Esophagus squamous epithelium (tissue), 4 donors: Measurements from ENCODE around the gene RNF220.

ENCODE experiments used
- POLR2A ChIP-seq, 4 donors: fragments of 450-650 bp; IDR thresholded peaks; one replicate each; pipeline ENCODE4 v1.6.1; 2017; ENCODE audit warnings: antibody characterized with exemption in 4 of 4, mild to moderate bottlenecking in 4 of 4, moderate library complexity in 3 of 4
- TF ChIP-seq, protein P1 (sequence below), 6 experiments: fragments of 450-650 bp in 4 of 6; fragments of 200-600 bp in 2 of 6; sonication (generic) in 2 of 6; IDR thresholded peaks; one replicate each; pipeline ENCODE4 v1.5.1; 2016 to 2019; ENCODE audit warnings: antibody characterized with exemption in 6 of 6, mild to moderate bottlenecking in 4 of 6, moderate library complexity in 4 of 6

- TF ChIP-seq, protein P1, sequence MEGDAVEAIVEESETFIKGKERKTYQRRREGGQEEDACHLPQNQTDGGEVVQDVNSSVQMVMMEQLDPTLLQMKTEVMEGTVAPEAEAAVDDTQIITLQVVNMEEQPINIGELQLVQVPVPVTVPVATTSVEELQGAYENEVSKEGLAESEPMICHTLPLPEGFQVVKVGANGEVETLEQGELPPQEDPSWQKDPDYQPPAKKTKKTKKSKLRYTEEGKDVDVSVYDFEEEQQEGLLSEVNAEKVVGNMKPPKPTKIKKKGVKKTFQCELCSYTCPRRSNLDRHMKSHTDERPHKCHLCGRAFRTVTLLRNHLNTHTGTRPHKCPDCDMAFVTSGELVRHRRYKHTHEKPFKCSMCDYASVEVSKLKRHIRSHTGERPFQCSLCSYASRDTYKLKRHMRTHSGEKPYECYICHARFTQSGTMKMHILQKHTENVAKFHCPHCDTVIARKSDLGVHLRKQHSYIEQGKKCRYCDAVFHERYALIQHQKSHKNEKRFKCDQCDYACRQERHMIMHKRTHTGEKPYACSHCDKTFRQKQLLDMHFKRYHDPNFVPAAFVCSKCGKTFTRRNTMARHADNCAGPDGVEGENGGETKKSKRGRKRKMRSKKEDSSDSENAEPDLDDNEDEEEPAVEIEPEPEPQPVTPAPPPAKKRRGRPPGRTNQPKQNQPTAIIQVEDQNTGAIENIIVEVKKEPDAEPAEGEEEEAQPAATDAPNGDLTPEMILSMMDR (IDR thresholded peaks at IDR 0.05) = no peak
- TF ChIP-seq POLR2A (IDR thresholded peaks at IDR 0.05) = no peak
Measured at GRCh38 chr1:44416408-44416807, 11.4 kb downstream of the RNF220 start.
